OCI-LY3 (cell line): ENCODE data around the gene RGCC.

ENCODE experiments used
- H2AFZ ChIP-seq: fragments of 200-600, 300-600 bp; shearing (Covaris generic); 2 replicates; pipeline ENCODE4 v1.6.0; 2014; ENCODE audit warnings: antibody characterized with exemption, low read depth, low read length
- H3K27ac ChIP-seq: fragments of 200-600, 300-600 bp; sonication (generic); 2 replicates; pipeline ENCODE4 v1.5.1; 2014; ENCODE audit warnings: mild to moderate bottlenecking, low read length, moderate library complexity, mixed read lengths
- H3K27me3 ChIP-seq: fragments of 200-600, 300-600 bp; sonication (generic); 2 replicates; pipeline ENCODE4 v1.6.1; 2014; ENCODE audit warnings: low read depth, low read length, mixed read lengths
- H3K36me3 ChIP-seq: fragments of 200-600, 300-600 bp; sonication (generic); replicated peaks from 2 replicates; pipeline ENCODE3; 2014; ENCODE audit warnings: low read depth, low read length, mixed read lengths
- H3K4me1 ChIP-seq: fragments of 300-600, 200-600 bp; sonication (generic); 2 replicates; pipeline ENCODE4 v1.6.1; 2014; ENCODE audit warnings: low read length, mixed read lengths
- H3K4me2 ChIP-seq: fragments of 200-600, 300-600 bp; sonication (generic); 2 replicates; pipeline ENCODE4 v1.6.1; 2014; ENCODE audit warnings: low read length, mixed read lengths
- H3K4me3 ChIP-seq: fragments of 300-600, 200-600 bp; sonication (generic); 2 replicates; pipeline ENCODE4 v1.5.1; 2014; ENCODE audit warnings: antibody characterized with exemption, mild to moderate bottlenecking, low read length, moderate library complexity
- H3K79me2 ChIP-seq: fragments of 300-600, 200-600 bp; shearing (Covaris generic); 2 replicates; pipeline ENCODE4 v1.6.1; 2014; ENCODE audit warnings: mild to moderate bottlenecking, low read length, mixed read lengths
- H3K9ac ChIP-seq: fragments of 300-600, 200-600 bp; shearing (Covaris generic); 2 replicates; pipeline ENCODE4 v1.6.0; 2014; ENCODE audit warnings: mild to moderate bottlenecking, low read length, moderate library complexity
- H3K9me3 ChIP-seq: fragments of 200-600, 300-600 bp; shearing (Covaris generic); 2 replicates; pipeline ENCODE4 v1.6.1; 2014; ENCODE audit warnings: low read length, mixed read lengths; ENCODE audit not compliant: insufficient read depth
- H4K20me1 ChIP-seq: fragments of 200-600, 300-600 bp; sonication (generic); 2 replicates; pipeline ENCODE4 v1.6.1; 2016; ENCODE audit warnings: low read length, mixed read lengths; ENCODE audit not compliant: insufficient read depth
- CTCF ChIP-seq: fragments of 200-600, 300-600 bp; sonication (generic); IDR thresholded peaks from 2 replicates; pipeline ENCODE4 v1.5.1; 2014; ENCODE audit warnings: antibody characterized with exemption, low read length, low read depth
- EZH2phosphoT487 ChIP-seq: fragments of 200-600 bp; shearing (Covaris generic); IDR thresholded peaks from 2 replicates; pipeline ENCODE4 v1.6.1; 2018; ENCODE audit warnings: antibody characterized with exemption, mixed run types, low read depth

Gene RGCC

GRCh38 chr13:41465898-41466320 is 8.6 kb downstream of the RGCC start:
- Histone ChIP-seq H3K9me3 (no peaks in the 10 kb centered on the region), H2AFZ (peak overlapping the region; percentile 91; the same call in 1 of the 2 replicates), H3K9ac (no peak overlapping the region), H3K4me1 (peaks cover 13% of the 10 kb centered on the region), H3K27me3 (no peaks in the 10 kb centered on the region), H3K36me3 (no peaks in the 10 kb centered on the region), H3K4me3 (no peak overlapping the region), H3K79me2 (no peaks in the 10 kb centered on the region), H3K27ac (no peak overlapping the region), H3K4me2 (no peak overlapping the region), H4K20me1 (no peaks in the 10 kb centered on the region)
- TF ChIP-seq CTCF (no peak), EZH2phosphoT487 (no peak)

DNA sequence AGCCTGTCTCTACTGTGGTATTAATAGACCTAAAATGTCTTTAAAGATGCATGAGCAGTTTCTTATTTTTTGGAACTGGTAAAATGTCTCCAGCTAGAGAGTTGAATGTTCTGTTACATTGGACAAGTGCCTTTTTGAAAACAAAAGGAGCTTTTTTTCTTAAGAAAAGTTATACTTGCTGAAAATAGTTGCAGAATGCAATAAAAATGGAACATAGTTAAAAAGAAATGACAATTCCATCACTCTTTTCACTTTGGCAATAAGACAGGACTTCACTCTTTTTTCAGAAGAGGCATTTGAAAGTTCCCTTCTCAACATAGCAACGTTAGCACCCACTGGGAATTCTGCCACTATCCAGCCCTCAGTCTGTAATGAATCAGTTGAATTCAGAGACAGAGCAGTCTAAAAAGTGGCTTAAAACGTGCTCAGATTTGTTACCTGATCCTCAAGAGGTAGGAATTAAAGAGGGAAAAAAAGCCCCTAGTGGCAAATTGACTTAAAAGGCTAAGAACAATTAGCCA is 10.1 kb downstream of the RGCC start:
- no peak overlapping the region for H3K4me2 ChIP-seq
- no peak overlapping the region for H3K27ac ChIP-seq
- H3K36me3 ChIP-seq, result no peaks in the 10 kb centered on the region

DNA sequence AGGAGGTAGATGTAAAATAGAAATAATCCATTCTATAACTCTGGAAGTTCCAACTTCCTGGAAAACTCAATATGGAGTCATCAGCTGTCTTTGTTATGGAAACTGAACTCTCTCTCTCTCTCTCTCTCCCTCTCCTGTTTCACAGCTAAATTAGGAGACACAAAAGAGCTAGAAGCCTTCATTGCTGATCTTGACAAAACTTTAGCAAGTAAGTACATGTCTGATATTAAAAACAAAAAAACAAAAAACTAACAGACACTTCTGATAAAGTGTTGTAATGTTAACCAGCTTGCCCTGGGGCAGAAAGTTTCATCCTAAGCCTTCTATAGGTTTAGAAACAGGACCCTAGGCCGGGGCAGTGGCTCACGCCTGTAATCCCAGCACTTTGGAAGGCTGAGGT is 11.3 kb downstream of the RGCC start:
- no peak overlapping the region for H3K9ac ChIP-seq
- H4K20me1 ChIP-seq, result no peaks in the 10 kb centered on the region
- no peaks in the 10 kb centered on the region for H3K36me3 ChIP-seq
- no peaks in the 10 kb centered on the region for H3K27me3 ChIP-seq
- no peak overlapping the region for H3K27ac ChIP-seq
- H3K4me2 ChIP-seq, result no peak overlapping the region
- no peak overlapping the region for H3K4me3 ChIP-seq
- no peak for TF ChIP-seq EZH2phosphoT487
- no peak for TF ChIP-seq CTCF
- H3K9me3 ChIP-seq, result no peaks in the 10 kb centered on the region
- H3K79me2 ChIP-seq, result no peaks in the 10 kb centered on the region
- H2AFZ ChIP-seq, result no peak overlapping the region
- peaks cover 13% of the 10 kb centered on the region for H3K4me1 ChIP-seq

More for the DNA sequence above, 10.1 kb downstream of the RGCC start:
- Histone ChIP-seq H4K20me1 (no peaks in the 10 kb centered on the region), H3K9me3 (no peaks in the 10 kb centered on the region), H3K79me2 (no peaks in the 10 kb centered on the region), H2AFZ (no peak overlapping the region), H3K9ac (no peak overlapping the region), H3K4me3 (no peak overlapping the region), H3K27me3 (no peaks in the 10 kb centered on the region), H3K4me1 (peaks cover 13% of the 10 kb centered on the region)
- TF ChIP-seq EZH2phosphoT487 (no peak), CTCF (no peak)

GRCh38 chr13:41470196-41470595 is 12.8 kb downstream of the RGCC start:
- no peak overlapping the region for H2AFZ ChIP-seq
- H3K4me2 ChIP-seq, result no peak overlapping the region
- peaks cover 7% of the 10 kb centered on the region for H3K4me1 ChIP-seq
- H3K9me3 ChIP-seq, result no peaks in the 10 kb centered on the region
- no peaks in the 10 kb centered on the region for H3K36me3 ChIP-seq
- no peaks in the 10 kb centered on the region for H3K79me2 ChIP-seq
- no peaks in the 10 kb centered on the region for H3K27me3 ChIP-seq
- H3K27ac ChIP-seq, result no peak overlapping the region
- TF ChIP-seq EZH2phosphoT487 (no peak), CTCF (no peak)
- H3K4me3 ChIP-seq, result no peak overlapping the region
- no peaks in the 10 kb centered on the region for H4K20me1 ChIP-seq
- no peak overlapping the region for H3K9ac ChIP-seq
